ENCODE measurements around the gene SEC22B.
"Not testable (repeated sequence)": the region's sequence is repeated elsewhere in the genome, so short reads cannot be mapped to it uniquely, and the experiment has no call there.

GRCh38 chr1:120117371-120118177 is 58.7 kb downstream of the SEC22B start:
- not testable (repeated sequence) for TF ChIP-seq RARB, ZNF70, ZFP30 (CRISPR knock-in tag; IDR thresholded peaks at IDR 0.05)

Data from SK-N-SH treated with all-trans-retinoic acid at 6 μM for 48 hours (cell line).